Measurements from ENCODE around the gene NHERF2. TPM values are rescaled to one million over a fixed set of nuclear protein-coding genes. Genes with fewer than 3 reads are reported as not detected.

The NHERF2 gene
- total and polyA plus RNA-seq, 9 of the 15 experiments (the other 6 are each of a cell fraction or from before 2014, with no cell fraction given): 0.15 to 42.0 (median 12.5) TPM

- TF ChIP-seq ESRRA (IDR thresholded peaks at IDR 0.05; ENCODE audit: borderline replicate concordance, low read depth) (peak; percentile 86), RERE (CRISPR knock-in tag; IDR thresholded peaks at IDR 0.05; ENCODE audit: borderline replicate concordance) (0 out of 2 replicates have a peak, but pooled peaks have one; percentile 81), ZNF436 (CRISPR knock-in tag; IDR thresholded peaks at IDR 0.05) (0 out of 2 replicates have a peak, but pooled peaks have one; percentile 25), ZBTB9 (CRISPR knock-in tag; IDR thresholded peaks at IDR 0.05) (no peak), ARID4B (CRISPR knock-in tag; IDR thresholded peaks at IDR 0.05) (0 out of 2 replicates have a peak, but pooled peaks have one; percentile 51), ZNF518B (CRISPR knock-in tag; IDR thresholded peaks at IDR 0.05) (no peak), CREM (IDR thresholded peaks at IDR 0.05; ENCODE audit: low read depth) (peak; percentile 81), STAG1 (CRISPR knock-in tag; IDR thresholded peaks at IDR 0.05; ENCODE audit: borderline replicate concordance) (no peak), HDAC8 (tag; IDR thresholded peaks at IDR 0.05) (no peak)
Measured at GRCh38 chr16:1990351-1991134, 36.2 kb upstream of the NHERF2 start (continued).

Measured in K562 (cell line).